GM15510 (cell line): Measurements from ENCODE around the gene PBX1.

Source experiments
- POLR2A ChIP-seq: IDR thresholded peaks from 3 replicates; pipeline ENCODE4 v1.6.1; 2011; ENCODE audit warnings: borderline replicate concordance; ENCODE audit not compliant: insufficient read length; ENCODE audit errors: extremely low read depth

Gene PBX1

GRCh38 chr1:164841702-164842465 is 282.9 kb downstream of the PBX1 start:
- no peak for TF ChIP-seq POLR2A

- no peak for TF ChIP-seq POLR2A
Observed at GRCh38 chr1:164842870-164843269, 283.9 kb downstream of the PBX1 start.

- TF ChIP-seq POLR2A, result no peak
Observed at GRCh38 chr1:164843743-164844500, 284.9 kb downstream of the PBX1 start.

- no peak for TF ChIP-seq POLR2A
Observed at GRCh38 chr1:164846731-164847691, 288.0 kb downstream of the PBX1 start.

- TF ChIP-seq POLR2A, result no peak
Observed at GRCh38 chr1:164853146-164853545, 294.2 kb downstream of the PBX1 start.

- no peak for TF ChIP-seq POLR2A
Observed at GRCh38 chr1:164855716-164856329, 296.8 kb downstream of the PBX1 start.

GRCh38 chr1:164856381-164856780 is 297.4 kb downstream of the PBX1 start:
- TF ChIP-seq POLR2A, result no peak

GRCh38 chr1:164857439-164857838 is 298.5 kb downstream of the PBX1 start:
- no peak for TF ChIP-seq POLR2A

GRCh38 chr1:164858096-164858632 is 299.2 kb downstream of the PBX1 start:
- TF ChIP-seq POLR2A, result no peak

- TF ChIP-seq POLR2A, result no peak
Observed at GRCh38 chr1:164861632-164862031, 302.6 kb downstream of the PBX1 start.

GRCh38 chr1:164863056-164863455 is 304.1 kb downstream of the PBX1 start:
- no peak for TF ChIP-seq POLR2A

GRCh38 chr1:164864161-164864560 is 305.2 kb downstream of the PBX1 start:
- no peak for TF ChIP-seq POLR2A

GRCh38 chr1:164865385-164865784 is 306.4 kb downstream of the PBX1 start:
- no peak for TF ChIP-seq POLR2A

- TF ChIP-seq POLR2A, result no peak
Observed at GRCh38 chr1:164867590-164867989, 308.6 kb downstream of the PBX1 start.

- TF ChIP-seq POLR2A, result no peak
Observed at GRCh38 chr1:164868990-164869389, 310.0 kb downstream of the PBX1 start.

- no peak for TF ChIP-seq POLR2A
Observed at GRCh38 chr1:164875518-164875917, 316.5 kb downstream of the PBX1 start.
